HAP-1 (cell line): ENCODE data around the gene KRTAP23-1.
A peak's percentile ranks its signal among the peaks of the same experiment; 100 is the strongest.

Experiments
- DNase-seq, 2 experiments: peaks; one replicate each; pipeline ENCODE4 v3.0.0-alpha.2; 2016 to 2020; ENCODE audit warnings: low spot score in 2 of 2
- H3K27me3 ChIP-seq: fragments of 250-450 bp; sonication (Bioruptor Pico); 2 replicates; pipeline ENCODE4 v1.5.1; 2020; ENCODE audit warnings: low read depth, mild to moderate bottlenecking, moderate library complexity
- H3K36me3 ChIP-seq: fragments of 250-450 bp; sonication (Bioruptor Pico); replicated peaks from 2 replicates; pipeline ENCODE4 v1.5.1; 2020; ENCODE audit warnings: mild to moderate bottlenecking
- H3K4me1 ChIP-seq: fragments of 250-450 bp; sonication (Bioruptor Pico); 2 replicates; pipeline ENCODE4 v1.5.1; 2020; ENCODE audit warnings: mild to moderate bottlenecking
- H3K4me3 ChIP-seq: fragments of 250-450 bp; sonication (Bioruptor Pico); 2 replicates; pipeline ENCODE4 v1.5.1; 2020; ENCODE audit warnings: mild to moderate bottlenecking, moderate library complexity
- H3K9me3 ChIP-seq: fragments of 250-450 bp; sonication (Bioruptor Pico); 2 replicates; pipeline ENCODE4 v1.5.1; 2020; ENCODE audit warnings: mild to moderate bottlenecking, moderate library complexity
- in situ Hi-C: fragments of 300-500 bp; cut with MboI; formaldehyde crosslinking; loops from 3 replicates; pipeline ENCODE4 v1.14.3; 2020; ENCODE audit warnings: low sequenced_read_pairs, inconsistent platforms, mixed read lengths

KRTAP23-1 gene

GRCh38 chr21:30348506-30348905 lies at the start of gene KRTAP23-1:
Gene KRTAP23-1, minus strand, starts transcription at chr21:30348606. Its CDS starts 0 bp downstream, at chr21:30348606.
- Histone ChIP-seq H3K4me3 (no peak within 1 kb of the TSS), H3K36me3 (no peaks in the 10 kb centered on the region), H3K27me3 (no peaks in the 10 kb centered on the region), H3K9me3 (no peaks in the 10 kb centered on the region; the same call in 1 of the 2 replicates), H3K4me1 (no peaks in the 10 kb centered on the region)
- in situ Hi-C loops = no loop called here
- DNase-seq = no peak

GRCh38 chr21:30395731-30396130 lies 47.3 kb upstream of the KRTAP23-1 start, which contains the start of gene KRTAP13-1:
Gene KRTAP13-1, plus strand, starts transcription at chr21:30396031. Its CDS starts 56 bp downstream, at chr21:30396087.
- no peaks in the 10 kb centered on the region for H3K36me3 ChIP-seq
- no peaks in the 10 kb centered on the region for H3K27me3 ChIP-seq
- H3K4me3 ChIP-seq = no peak within 1 kb of the TSS
- in situ Hi-C loops = no loop called here
- no peak for DNase-seq
- H3K9me3 ChIP-seq = no peaks in the 10 kb centered on the region
- no peaks in the 10 kb centered on the region for H3K4me1 ChIP-seq

- H3K9me3 ChIP-seq = no peaks in the 10 kb centered on the region
- H3K4me1 ChIP-seq = no peaks in the 10 kb centered on the region
- no peaks in the 10 kb centered on the region for H3K27me3 ChIP-seq
- in situ Hi-C loops = no loop called here
- no peaks in the 10 kb centered on the region for H3K36me3 ChIP-seq
- no peak overlapping the region for H3K4me3 ChIP-seq
- DNase-seq = no peak
These were observed 43.2 kb upstream of the KRTAP23-1 start for GRCh38 chr21:30391492-30392025.

DNA sequence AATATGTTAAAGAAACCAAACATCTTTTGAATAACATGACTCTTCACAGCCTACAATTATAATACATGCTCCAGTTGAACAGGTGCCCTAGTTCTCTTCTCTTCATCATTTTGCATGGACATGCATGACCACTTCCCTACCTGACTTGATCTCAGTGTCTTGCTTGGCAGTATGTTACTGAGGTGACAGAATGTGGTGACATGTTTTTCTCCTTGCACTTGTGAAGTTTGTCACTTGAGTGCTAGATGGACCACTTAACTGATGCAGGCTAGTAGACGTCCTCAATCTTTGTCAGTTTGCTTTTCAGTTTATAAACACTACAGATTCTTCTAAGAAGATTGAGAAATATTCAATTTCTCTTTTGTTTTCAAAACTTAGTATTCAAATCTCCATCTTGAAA lies 33.8 kb upstream of the KRTAP23-1 start:
- DNase-seq = no peak
- in situ Hi-C loops = no loop called here
- Histone ChIP-seq H3K4me3 (no peak overlapping the region), H3K36me3 (no peaks in the 10 kb centered on the region), H3K27me3 (no peaks in the 10 kb centered on the region), H3K4me1 (no peaks in the 10 kb centered on the region), H3K9me3 (peaks cover 3% of the 10 kb centered on the region; the same call in 1 of the 2 replicates)

- no peak for DNase-seq
- in situ Hi-C loops = no loop called here
- H3K4me1 ChIP-seq = no peaks in the 10 kb centered on the region
- no peaks in the 10 kb centered on the region; the same call in 1 of the 2 replicates for H3K9me3 ChIP-seq
- H3K27me3 ChIP-seq = no peaks in the 10 kb centered on the region
- no peaks in the 10 kb centered on the region for H3K36me3 ChIP-seq
- H3K4me3 ChIP-seq = no peak within 1 kb of the TSS
These were observed 23.8 kb upstream of the KRTAP23-1 start, which contains the start of gene KRTAP13-2 for GRCh38 chr21:30372139-30372770. Gene KRTAP13-2, minus strand, starts transcription at chr21:30372271. Its CDS starts 58 bp downstream, at chr21:30372213.

DNA sequence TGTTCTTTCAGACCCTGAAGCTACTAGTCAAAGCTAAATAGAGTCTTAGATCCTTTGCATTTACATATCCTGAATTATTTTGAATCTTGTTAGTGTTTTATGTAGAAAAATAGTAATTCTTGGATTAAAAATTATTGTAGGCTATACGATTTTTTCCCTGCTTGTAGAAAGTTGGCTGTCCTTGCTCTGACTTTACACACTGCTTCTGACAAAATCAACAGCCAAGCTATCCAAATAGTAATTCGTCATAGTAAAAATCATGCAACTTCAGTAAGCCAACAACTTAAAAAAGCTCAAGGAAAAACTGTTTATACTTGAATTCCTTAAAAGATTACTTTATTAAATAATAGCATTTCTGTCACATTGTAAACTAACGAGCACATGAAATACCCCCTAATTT lies 7.5 kb upstream of the KRTAP23-1 start:
- H3K4me3 ChIP-seq = no peak overlapping the region
- no peaks in the 10 kb centered on the region for H3K4me1 ChIP-seq
- in situ Hi-C loops = no loop called here
- no peak for DNase-seq
- H3K27me3 ChIP-seq = no peaks in the 10 kb centered on the region
- H3K36me3 ChIP-seq = no peaks in the 10 kb centered on the region
- H3K9me3 ChIP-seq = 0 out of 2 replicates have a peak, but pooled peaks cover 2% of the 10 kb centered on the region

- no peaks in the 10 kb centered on the region for H3K36me3 ChIP-seq
- in situ Hi-C loops = no loop called here
- no peak for DNase-seq
- H3K4me3 ChIP-seq = no peak overlapping the region
- no peaks in the 10 kb centered on the region; the same call in 1 of the 2 replicates for H3K9me3 ChIP-seq
- H3K27me3 ChIP-seq = no peaks in the 10 kb centered on the region
- H3K4me1 ChIP-seq = no peaks in the 10 kb centered on the region
These were observed 6.1 kb upstream of the KRTAP23-1 start for GRCh38 chr21:30354308-30355005.

- H3K27me3 ChIP-seq = no peaks in the 10 kb centered on the region
- in situ Hi-C loops = no loop called here
- no peak overlapping the region for H3K4me3 ChIP-seq
These were observed 3.1 kb upstream of the KRTAP23-1 start for GRCh38 chr21:30351534-30351933.

GRCh38 chr21:30349572-30349971 lies 1.2 kb upstream of the KRTAP23-1 start:
- Histone ChIP-seq H3K4me1 (no peaks in the 10 kb centered on the region), H3K27me3 (no peaks in the 10 kb centered on the region), H3K36me3 (no peaks in the 10 kb centered on the region), H3K9me3 (no peaks in the 10 kb centered on the region; the same call in 1 of the 2 replicates), H3K4me3 (no peak overlapping the region)
- in situ Hi-C loops = no loop called here
- no peak for DNase-seq

More at GRCh38 chr21:30351534-30351933, 3.1 kb upstream of the KRTAP23-1 start:
- DNase-seq = no peak
- H3K4me1 ChIP-seq = no peaks in the 10 kb centered on the region
- H3K9me3 ChIP-seq = no peaks in the 10 kb centered on the region; the same call in 1 of the 2 replicates
- H3K36me3 ChIP-seq = no peaks in the 10 kb centered on the region

DNA sequence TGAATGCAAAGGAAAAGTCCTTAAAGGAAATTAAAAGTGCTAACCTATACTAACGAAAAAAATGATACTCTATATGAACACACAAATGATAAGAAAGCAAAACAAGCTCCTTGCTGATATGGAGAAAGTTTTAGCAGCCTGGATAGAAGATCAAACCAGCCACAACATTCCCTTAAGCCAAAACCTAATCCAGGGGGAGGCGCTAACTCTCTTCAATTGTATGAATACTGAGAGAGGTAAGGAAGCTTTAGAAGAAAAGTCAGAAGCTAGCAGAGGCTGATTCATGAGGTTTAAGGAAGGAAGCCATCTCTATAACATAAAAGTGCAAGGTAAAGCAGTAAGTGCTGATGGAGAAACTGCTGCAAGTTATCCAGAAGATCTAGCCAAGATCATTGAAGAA lies 3.4 kb downstream of the KRTAP23-1 start:
- DNase-seq = no peak
- Histone ChIP-seq H3K4me3 (no peak overlapping the region), H3K9me3 (no peaks in the 10 kb centered on the region), H3K27me3 (no peaks in the 10 kb centered on the region), H3K36me3 (no peaks in the 10 kb centered on the region), H3K4me1 (no peaks in the 10 kb centered on the region)
- in situ Hi-C loops = no loop called here

DNA sequence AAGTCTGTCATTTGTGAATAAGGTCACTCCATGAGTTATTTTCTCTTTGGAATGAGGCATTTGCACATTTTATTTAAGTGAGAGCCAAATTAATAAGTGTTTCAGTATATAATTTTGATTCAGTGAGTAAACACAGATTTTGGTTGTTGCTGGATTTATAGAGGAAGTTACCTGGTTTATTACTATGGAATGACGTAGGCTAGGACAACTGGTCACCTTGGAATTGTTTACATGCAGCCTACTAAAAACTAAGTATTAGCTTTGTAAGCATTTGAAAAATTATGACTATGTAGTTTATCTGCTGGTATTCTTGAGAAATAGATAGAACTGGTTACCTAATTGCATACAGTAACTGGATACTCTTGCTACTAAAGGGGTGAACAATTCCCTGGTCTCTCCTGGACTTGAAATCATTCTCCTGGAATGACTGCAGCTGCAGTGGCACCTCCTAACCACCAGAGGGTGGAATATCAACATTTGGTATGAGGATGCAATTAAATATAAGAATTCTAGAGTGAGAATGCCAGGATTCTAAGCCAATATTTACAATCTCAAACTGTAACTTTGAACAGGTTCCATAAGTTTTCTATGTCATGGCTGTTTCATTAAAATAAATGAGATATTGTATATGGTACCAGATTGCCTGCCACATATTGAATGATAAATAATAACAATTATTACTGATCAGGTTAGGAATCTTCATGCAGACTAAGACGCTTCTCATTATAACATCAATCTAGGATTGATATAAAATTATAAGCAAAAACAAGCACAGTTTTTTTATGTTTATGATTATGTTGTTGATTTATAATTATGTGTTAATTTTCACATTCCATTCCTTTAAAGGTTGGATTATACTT lies 7.5 kb downstream of the KRTAP23-1 start:
- in situ Hi-C loops = no loop called here
- no peaks in the 10 kb centered on the region for H3K27me3 ChIP-seq

GRCh38 chr21:30338717-30339116 lies 9.7 kb downstream of the KRTAP23-1 start:
- no peaks in the 10 kb centered on the region for H3K4me1 ChIP-seq
- in situ Hi-C loops = no loop called here
- no peak overlapping the region for H3K4me3 ChIP-seq
- peaks cover 2% of the 10 kb centered on the region; the same call in 1 of the 2 replicates for H3K9me3 ChIP-seq
- H3K36me3 ChIP-seq = no peaks in the 10 kb centered on the region
- no peaks in the 10 kb centered on the region for H3K27me3 ChIP-seq
- DNase-seq = no peak

More for the DNA sequence above, 7.5 kb downstream of the KRTAP23-1 start:
- Histone ChIP-seq H3K4me3 (no peak overlapping the region), H3K9me3 (no peaks in the 10 kb centered on the region), H3K36me3 (no peaks in the 10 kb centered on the region), H3K4me1 (no peaks in the 10 kb centered on the region)
- peak in 1 of 2 experiments; percentile 10 for DNase-seq

GRCh38 chr21:30337772-30338171 lies 10.6 kb downstream of the KRTAP23-1 start:
- Histone ChIP-seq H3K36me3 (no peaks in the 10 kb centered on the region), H3K9me3 (peaks cover 3% of the 10 kb centered on the region; the same call in 1 of the 2 replicates), H3K4me3 (no peak overlapping the region), H3K27me3 (no peaks in the 10 kb centered on the region), H3K4me1 (no peaks in the 10 kb centered on the region)
- in situ Hi-C loops = no loop called here
- no peak for DNase-seq
